CD4-positive, alpha-beta T cell treated with Interleukin-21 for 1 hour (primary cell): ENCODE results near the gene BCO1.

Experiments
- DNase-seq: peaks from one replicate; pipeline ENCODE4 v3.0.0-alpha.2; 2020

The BCO1 gene

DNA sequence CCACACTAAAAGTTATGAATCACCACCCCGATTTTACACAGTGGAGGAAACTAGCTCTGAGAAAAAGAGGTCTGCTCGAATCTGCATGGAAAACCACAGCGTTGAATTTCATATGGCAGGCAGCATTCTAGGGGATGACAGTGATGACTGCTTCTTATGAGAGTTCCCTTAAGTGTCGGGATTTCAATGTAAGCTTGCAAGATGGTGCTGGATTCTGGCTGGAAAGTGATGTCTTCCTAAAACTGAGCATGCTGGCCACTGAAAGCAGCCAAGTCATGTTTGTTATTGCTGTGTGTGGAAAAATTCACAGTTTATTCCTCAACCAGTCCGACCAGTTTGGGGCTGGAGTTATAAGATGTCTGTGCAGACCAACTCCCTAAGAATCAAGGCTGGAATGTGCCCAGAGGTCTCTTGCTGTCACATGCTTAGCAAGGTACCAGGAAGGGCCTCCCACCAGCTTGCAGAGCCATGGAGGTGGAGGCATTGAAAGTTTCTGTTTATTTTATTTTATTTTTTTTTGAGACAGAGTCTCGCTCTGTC is 39.1 kb downstream of the BCO1 start:
- DNase-seq = no peak

DNA sequence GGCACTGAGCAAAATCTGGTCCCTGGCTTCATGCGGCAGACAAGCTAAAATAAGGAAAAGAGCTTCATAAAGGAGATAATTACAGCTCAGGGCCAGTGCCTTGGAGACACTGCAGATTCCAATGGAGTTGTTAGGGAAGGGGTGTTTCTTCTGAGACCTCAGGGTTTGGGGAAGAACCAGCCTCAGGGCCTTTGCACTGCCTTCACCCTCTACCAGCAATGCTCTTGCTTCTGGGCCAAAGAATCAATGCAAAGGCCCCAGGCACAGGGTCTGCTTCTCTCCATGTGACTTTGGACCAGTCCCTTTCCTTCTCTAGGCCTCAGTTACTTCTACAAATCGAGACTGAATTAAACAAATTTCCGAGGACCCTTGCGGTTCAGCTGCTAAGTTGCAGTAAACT is 40.0 kb downstream of the BCO1 start:
- no peak for DNase-seq

DNA sequence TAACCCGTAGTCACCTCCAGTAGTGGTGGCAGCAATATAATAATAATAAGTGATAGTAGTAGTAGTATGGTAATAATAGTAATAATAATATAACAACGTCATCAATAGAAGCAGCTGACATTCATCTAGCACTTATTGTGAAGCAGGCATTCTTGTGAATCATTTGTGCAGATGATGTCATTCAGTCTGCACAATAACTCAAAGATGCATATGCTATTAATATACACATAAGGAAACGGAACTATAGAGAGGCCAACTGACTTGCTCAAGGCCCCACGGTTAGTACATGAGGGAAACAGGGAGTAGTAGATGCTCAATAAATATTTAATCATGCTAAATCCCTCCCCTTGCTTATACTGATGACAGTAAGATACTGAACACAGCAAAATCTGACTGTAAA is 40.9 kb downstream of the BCO1 start:
- DNase-seq = no peak

DNA sequence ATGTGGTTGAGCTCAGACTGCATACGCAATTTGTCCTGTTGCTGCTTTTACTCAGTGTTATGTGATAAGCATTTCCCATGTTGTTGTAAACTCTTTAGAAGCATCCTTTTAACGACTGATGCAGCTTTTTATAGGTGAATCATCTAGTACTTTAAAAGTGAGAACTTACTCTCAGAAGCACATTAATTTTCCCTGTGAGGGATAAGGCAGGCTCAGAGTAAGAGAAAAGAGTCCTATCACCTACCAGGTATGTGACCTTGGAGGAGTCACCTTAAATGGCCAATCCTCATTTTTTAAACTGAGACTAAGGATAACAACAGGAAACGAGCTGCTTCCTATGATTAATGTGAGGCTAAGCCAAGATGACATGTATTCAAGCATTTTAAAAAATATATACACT is 41.9 kb downstream of the BCO1 start:
- no peak for DNase-seq

DNA sequence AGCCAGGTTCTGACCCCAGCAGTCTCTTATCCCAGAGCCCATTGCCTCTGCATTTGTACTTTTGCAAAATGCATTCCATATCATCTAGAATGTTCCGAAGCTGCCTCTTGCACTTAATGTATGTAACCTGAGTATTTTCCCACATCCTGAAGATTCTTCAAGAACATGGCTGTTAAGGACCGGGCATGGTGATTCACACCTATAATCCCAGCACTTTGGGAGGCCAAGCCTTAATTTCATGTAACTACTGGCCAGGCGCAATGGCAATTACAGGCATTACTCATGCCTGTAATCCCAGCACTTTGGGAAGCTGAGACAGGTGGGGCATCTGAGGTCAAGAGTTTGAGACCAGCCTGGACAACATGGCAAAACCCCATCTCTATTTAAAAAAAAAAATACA is 44.6 kb downstream of the BCO1 start:
- no peak for DNase-seq

DNA sequence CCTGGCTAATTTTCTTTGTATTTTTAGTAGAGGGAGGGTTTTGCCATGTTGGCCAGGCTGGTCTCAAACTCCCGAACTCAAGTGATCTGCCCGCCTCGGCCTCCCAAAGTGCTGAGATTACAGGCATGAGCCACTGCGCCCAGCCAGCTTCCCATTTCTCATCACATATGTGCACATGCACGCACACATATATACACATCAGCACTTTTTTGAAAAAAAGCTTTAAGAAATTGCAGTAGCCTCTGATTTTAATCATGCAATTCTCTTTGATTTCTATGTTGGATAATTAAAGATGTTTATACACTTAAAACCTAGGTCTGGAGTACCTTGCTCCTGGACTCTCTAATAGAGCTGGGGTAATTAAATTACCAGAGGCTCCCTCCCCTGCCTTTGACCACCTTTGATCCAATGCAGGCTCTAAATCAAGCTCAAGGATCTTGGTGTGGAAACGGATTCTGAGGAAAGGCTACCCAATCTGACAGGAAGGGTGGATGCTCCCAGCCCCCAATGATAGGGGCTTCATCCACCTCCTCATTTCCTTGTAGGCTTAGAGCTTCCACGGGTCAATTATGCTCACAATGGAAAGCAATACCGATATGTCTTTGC is 46.6 kb downstream of the BCO1 start:
- DNase-seq = no peak

DNA sequence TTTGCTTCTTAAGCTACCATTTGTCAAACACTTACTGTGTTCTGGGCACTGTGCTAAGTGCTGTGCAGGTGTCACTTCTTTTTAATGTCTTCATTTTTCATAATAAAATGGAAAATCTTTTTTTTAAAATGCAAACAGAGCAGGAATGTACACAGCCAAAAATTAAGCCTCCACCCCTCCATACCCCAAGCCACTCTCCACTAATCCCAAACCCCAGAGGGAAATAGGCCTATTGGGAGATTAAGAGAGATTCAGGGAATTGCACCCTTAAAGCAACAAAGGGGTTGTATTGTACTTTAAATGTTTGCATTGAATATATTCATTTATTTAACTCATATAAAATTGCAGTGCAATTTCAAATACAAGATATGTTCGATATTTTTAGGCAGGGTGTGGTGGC is 47.7 kb downstream of the BCO1 start:
- DNase-seq = no peak

DNA sequence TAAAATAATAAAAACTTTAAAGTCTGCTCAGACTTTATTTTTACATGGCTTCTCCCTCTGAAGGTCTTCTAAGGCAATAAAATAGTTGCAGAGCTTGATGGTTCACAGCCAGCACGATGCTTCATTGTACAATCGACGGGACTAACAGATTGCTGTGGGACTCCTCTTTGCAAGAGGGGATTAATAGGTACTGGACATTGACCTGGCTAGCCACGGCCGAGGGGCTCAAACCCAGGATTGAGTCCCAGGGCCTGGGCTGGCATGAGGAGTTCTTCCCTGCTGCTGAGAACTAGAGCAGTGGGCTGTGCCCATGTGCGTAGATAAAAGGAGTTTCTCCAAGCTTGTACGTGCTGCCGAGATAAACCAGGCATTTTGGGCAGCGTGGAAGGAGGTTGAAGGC is 52.6 kb downstream of the BCO1 start:
- no peak for DNase-seq

DNA sequence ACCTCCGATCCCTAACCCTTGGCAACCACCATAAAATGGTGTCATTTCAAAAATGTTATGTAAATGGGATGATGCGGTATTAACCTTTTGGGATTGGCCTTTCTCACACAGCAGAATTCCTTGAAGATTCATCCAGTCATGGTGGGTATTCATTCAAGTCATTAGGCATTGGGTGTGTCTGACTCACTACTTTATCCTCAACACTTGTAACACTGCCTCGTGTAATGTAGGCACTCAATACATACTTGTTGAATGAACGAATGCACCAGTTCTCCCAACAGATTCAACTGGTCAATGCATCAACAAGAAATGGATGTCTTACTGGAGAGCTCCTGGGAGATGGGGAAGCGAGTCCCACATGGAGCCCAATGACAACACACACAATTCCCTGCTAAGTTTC is 54.4 kb downstream of the BCO1 start:
- DNase-seq = no peak

DNA sequence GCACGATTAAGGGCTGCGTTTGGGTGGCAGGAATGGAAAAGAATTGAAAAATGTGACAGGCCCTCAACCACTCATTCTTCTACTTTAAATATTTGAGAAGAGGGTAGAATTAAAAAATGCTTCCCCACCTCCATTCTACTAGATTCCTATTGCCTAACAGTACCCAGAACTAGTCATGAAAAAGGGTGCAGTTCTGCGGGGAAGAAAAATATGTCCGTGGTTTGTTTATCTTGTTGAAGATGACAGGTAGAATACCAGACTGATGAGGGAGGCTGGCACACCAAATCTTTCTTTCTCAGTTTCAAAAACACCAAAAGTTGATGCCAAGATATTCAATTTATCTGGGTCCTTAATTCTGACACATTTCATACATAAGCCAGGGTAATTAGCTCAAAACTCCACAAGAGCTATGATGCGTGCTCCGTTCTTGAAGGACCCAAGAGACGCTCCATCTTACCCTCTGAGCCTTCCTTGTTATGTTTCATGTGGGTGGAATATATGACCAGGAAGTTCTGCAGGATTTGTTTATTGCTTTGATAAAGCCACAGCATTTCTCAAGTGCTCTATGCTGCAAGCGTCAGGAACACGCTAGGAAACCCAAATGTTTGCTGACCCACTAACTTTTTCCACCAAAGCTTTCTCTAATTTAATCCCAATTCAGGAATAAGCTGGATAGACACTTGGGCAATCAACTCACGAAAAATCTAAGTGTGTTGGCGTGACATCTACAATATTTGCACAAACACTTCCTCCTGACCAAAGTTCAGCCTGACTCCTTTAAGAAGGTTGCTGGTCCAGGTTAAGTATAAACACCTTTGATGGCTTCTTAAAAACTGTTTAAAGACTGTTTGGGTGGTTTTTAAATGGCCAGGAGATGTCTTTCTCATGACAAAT is 55.7 kb downstream of the BCO1 start:
- no peak for DNase-seq

DNA sequence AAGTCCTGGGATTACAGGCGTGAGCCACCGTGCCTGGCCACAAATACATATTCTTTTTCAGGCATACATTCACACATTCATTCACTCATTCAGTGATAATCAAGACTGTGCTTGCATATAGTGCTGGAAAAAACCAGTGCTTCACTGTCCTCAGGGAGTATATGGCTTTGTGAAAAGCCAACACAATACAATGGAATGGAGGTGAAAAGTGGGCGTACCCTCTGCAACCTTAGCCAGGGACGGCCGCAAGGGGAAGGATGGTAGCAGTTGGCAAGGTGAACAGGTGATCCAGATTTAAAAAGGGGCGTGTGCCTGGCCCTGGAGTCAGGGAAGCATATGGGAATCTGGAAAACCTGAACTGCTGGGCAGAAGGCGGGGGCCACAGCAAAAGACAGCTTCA is 58.1 kb downstream of the BCO1 start:
- DNase-seq = no peak

DNA sequence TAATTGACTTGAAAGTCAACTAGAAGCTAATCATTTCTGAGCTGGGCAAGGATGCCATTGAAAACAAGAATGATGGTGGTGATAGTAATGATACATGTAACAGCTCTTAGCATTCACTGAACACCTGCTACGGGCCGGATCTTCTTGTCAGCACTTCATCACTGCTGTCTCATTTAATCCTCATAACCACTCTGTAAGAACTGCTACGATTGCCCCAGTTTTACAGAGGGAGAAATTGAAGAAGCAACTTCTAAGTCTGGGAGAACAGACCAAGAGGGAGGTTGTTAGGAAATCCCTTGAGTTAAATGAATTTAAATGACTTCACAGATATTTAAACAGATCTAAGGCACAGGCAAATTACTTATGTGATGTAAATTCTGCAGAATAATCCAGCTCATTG is 69.3 kb downstream of the BCO1 start:
- DNase-seq = no peak

DNA sequence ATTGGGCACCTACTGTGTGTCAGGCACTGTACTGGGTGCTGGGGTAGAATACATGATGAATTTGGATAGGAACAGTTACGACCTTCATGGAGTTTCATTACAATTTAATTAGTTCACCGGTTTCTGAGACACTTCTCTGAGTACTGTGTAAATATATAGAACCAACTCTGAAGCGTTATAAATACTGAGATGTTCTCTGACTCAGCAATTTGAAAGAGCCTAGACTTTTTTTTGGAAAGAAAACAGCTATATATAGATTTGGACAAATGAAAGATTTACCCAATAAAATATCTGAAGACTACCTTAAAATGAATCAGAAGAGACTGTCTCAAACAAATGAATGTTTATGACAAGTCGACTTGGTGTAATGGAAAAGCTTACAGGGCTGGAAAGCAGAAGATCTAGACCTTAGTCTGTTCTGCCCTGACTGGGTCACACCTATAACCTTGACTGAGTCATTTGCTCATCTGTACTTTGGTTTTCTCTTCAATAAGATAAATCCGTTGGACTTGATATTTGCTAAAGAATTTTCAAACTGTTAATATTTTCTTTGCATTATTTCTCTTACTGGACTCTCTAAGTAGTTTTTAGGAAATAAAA is 71.7 kb downstream of the BCO1 start:
- no peak for DNase-seq

DNA sequence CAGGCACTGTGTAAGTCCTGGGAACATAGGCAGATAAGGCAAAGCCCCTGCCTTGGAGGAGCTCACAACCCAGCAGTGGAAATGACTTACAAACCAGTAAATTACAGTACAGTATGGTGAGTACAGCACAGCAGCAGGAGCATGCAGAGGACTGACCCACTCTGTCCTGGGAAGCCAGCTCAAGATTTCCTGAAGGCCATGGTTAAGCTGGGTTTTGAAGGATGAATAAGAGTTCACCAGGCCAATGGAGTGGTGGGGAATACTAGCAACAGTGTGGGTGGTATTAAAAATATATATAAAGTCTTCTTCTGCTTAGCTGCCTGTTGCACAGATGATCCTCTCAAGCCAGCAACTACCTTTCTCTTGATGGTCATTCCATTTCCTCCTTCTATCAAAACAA is 73.3 kb downstream of the BCO1 start:
- no peak for DNase-seq

DNA sequence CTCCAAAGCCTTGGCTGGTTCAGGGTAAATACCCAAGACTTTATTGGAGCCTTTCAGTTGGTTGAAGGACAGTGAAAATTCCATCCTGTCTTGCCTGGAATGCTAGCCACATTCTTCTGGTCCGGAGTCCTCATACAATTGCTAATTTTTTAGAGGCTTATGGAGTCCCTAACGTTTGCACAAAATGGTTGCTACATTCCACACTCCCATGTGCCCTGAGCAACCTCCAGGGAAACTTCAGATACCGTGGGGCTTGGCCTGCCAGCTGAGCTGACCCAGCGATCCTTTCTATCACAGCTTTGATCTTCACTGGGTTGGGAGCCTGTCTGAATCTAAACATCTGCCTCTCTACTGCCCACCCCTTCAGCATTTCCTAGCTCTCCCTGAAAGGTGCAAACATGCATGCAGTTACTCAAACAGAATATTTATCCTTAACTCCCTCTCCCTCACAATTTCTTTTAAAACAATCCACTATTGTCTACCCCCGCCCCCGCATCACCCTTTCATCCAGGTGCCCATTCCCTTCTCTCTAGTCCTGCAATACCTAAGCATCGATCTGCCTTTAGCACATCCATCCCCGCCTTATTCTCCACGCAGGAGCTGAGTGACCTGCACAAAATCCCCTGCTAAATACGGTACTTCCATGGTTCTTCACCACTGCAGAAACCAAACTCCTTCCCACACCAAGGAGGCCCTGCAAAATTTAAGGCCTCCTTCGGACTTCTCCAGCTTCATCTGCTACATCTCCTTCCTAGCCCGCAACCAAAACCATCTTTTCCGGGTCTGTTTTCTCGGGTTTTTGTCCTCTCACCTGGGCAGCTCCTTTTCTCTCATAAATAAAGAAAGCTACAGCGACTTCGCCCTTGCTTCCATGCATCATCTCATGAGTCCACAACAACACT is 75.5 kb downstream of the BCO1 start:
- no peak for DNase-seq

DNA sequence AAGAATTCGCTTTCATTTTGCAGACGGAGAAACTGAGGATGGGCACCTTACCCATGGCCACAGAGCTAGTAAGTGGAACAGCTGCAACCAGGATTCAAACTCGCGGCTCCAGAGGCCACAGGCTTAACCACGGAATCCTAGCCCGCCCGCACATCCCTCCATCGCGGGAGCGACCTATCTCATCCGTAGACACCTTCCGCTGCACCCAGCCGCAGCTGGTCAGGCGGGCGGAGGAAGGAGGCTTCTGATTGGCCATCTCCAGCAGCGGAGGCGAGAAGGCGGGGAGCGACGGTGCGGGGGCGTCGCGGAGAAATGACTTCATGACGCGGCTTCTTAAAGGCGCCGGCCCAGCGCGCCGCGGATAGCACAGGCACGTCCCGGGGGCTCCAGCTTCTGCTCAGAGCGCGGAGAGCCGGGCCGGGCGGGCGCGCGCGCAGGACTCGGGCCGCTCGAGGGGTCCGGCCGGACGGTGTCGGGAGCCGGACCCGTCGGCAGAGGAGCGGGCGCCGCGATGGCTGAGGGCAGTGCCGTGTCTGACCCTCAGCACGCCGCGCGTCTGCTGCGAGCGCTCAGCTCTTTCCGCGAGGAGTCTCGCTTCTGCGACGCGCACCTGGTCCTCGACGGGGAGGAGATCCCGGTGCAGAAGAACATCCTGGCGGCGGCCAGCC is 76.2 kb downstream of the BCO1 start, which contains the start of gene GAN:
TSS of gene GAN (plus strand) at position 360 of the 668 bp plus-strand sequence. CDS start at position 512, 152 bp downstream.
- DNase-seq = peak; percentile 95

DNA sequence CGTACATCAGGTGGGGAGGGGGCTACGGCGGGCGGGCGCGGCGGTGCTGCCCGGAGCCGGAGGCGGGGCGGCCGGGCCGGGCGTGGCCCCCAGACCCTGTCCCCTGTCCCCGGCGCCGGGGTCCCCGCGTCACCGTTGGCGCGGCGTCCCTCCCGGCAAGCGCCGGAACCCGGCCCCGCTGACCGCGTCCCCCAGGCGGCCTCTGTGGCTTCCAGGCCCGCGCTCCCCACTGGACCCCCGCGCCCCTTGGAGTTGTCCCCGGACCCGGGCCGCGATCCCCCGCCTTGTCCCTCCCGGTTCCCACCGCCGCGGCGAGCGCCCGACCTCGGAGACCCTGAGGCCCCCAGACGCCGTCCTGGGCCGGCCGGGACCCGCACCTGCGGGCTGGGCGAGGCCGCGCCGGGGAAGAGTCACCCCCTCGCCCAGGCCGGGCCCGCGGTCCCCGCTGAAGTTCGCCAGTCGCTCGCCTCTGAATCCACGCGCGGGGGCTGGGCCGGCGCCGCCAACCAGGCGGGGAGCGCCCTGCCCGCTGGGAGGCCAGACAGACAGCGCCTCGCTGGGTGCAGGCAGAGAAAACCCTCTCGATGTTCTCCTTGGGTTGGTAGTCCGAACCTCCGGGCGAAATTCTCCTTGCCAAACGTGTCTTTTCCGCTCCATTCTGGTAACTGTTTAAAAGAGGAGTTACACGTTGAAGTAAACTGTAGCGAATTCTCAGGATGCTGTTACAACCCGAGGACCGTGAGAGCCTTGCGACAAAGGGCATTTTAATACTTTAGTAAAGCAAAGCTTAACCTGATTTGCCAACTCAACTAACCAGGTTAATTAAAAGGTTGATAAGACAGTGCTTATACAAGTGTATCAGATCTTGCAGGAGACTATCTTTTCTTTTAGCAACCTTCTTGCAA is 77.0 kb downstream of the BCO1 start:
- peak; percentile 37 for DNase-seq

DNA sequence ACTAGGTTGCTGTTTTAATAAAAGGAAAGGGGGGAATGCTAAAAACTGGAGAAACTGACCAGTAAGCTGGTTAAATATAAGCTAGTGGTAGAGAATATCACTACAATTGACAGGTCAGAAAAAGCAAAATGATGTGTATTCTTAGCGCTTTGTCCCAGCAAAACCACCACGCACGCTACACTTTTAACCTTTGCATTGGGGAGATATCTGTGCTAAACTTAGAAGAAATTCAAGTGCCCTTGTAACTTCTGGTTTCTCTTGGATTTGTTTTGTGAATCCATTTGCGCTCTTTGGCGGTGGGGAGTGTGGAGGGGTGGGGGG is 77.6 kb downstream of the BCO1 start:
- DNase-seq = no peak

DNA sequence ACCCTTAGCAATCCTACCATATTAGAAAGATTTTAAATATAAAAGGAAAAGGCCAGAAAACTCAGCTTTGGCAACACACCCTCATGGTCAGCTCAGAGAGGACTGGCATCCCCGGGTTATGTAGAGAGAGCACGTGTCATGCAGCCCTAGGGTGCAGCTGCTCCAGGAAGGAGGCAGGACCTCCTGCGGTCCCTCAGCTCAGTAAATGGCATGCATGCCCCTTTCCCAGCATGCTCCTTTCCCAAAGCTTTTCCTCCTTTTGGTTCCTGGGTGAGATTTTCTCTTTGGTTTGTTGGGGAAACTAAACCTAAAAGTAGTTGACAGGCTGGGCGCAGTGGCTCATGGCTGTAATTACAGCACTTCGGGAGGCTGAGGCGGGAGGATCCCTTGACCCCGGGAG is 80.2 kb downstream of the BCO1 start:
- DNase-seq = no peak

DNA sequence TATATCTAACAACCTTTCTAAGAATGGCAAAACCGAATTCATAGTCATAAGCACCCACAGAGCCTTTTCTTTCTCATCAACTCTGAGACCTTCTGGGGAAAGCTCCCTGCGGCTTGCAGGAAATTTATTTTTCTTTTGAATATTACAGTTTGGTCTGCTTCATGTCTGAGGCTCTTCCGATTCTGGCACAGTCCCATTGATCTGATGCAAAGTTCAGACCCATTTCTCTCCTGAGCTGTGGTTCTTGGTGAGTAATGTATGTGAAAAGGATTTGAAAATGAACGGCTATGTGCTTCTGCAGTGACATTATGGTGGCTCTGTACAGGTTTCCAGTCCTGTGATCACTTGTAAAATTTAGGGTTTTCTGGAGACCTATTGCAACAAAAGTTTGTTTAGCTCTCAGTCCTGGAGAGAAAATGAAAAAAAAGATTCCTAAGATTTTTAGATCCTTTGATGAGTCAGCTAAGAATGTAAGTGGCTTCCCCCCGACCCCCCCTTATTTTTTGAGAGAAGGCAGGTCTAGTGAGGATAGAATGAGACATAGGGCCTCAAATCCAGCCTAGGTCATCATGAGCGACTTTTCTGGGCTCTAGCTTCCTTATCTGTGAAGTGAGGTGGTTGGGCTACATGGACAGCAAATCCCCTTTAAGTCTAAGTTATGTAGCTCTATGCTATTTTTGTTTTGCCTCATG is 80.9 kb downstream of the BCO1 start:
- no peak for DNase-seq

DNA sequence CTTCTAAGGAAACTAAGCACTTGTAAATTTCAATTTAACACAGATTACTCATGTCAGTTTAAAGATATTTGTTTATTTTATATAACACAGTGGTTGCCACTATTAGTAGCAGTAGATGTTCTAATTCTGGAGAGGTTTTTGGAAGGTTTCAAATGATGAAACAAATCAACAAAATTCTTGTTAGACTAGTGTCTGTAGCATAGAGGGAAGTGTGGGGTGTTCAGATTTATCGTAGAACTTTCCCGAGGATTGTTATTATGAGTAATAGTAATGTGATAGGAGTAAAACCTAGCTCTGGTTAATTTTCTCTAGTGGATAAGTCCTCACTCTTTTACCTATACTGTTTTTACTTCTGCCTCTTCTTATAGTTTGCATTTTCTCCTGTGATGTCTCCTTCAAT is 82.5 kb downstream of the BCO1 start:
- no peak for DNase-seq
